ENCODE measurements around the gene HPN. TPM values are rescaled to one million over a fixed set of nuclear protein-coding genes. Genes with fewer than 3 reads are reported as not detected.

The HPN gene
- total RNA-seq, 1 experiment from 2014 or later, result 10.6 TPM

- Mint-ChIP-seq H3K36me3 (ENCODE audit: insufficient read depth in 1 of 3, low read depth in 3 of 3) (no peaks in the 10 kb centered on the region; a peak in 3 of 7 replicates), H3K27me3 (ENCODE audit: low read depth) (peaks cover 2% of the 10 kb centered on the region; the same call in 1 of the 2 replicates), H3K9me3 (no peaks in the 10 kb centered on the region), H3K27ac (peak overlapping the region; percentile 76 to 89 (median 88); a peak in 6 of 7 replicates), H3K4me1 (peaks cover 39 to 54% of the 10 kb centered on the region in 2 experiments), H3K4me3 (peak overlapping the region; percentile 56 to 82)
- no peak overlapping the region for H4K91ac ChIP-seq (ENCODE audit: insufficient read length, low read depth, low read length)
- H3K23ac ChIP-seq (ENCODE audit: insufficient read length, low read depth, low read length), result no peak overlapping the region
- no peak overlapping the region for H3K27ac ChIP-seq (ENCODE audit: insufficient read length, low read depth, low read length)
- no peak overlapping the region for H3K18ac ChIP-seq (ENCODE audit: insufficient read length, low read depth, low read length)
- H3K4me2 ChIP-seq (ENCODE audit: insufficient read depth, insufficient read length, low read length), result peak overlapping the region; percentile 16
- peaks cover 5% of the 10 kb centered on the region; the same call in 1 of the 2 replicates for H3K4me1 ChIP-seq (ENCODE audit: insufficient read depth, low read length)
- no peak for DNase-seq
- no peak overlapping the region for H4K8ac ChIP-seq (replicated peaks; ENCODE audit: insufficient read length, low read depth, low read length)
- H4K5ac ChIP-seq (ENCODE audit: insufficient read length, low read depth, low read length), result no peak overlapping the region
- peaks cover 4% of the 10 kb centered on the region for H4K20me1 ChIP-seq (ENCODE audit: control insufficient read depth, insufficient read depth, insufficient read length)
- no peak overlapping the region for H2BK15ac ChIP-seq (ENCODE audit: low read depth, low read length)
- H3T11ph ChIP-seq (ENCODE audit: low read length), result no peak overlapping the region
- H3K79me1 ChIP-seq (ENCODE audit: insufficient read depth, low read depth, low read length, poor library complexity, severe bottlenecking), result no peaks in the 10 kb centered on the region
- H2AFZ ChIP-seq (ENCODE audit: low read length), result no peak overlapping the region
- H3K27me3 ChIP-seq (ENCODE audit: insufficient read depth, low read length), result no peaks in the 10 kb centered on the region
- no peak overlapping the region for H2BK20ac ChIP-seq (ENCODE audit: low read depth, low read length, poor library complexity, severe bottlenecking)
- no peak overlapping the region for H2BK5ac ChIP-seq (ENCODE audit: insufficient read length, low read length)
- H3K14ac ChIP-seq (ENCODE audit: insufficient read depth, low read length), result no peak overlapping the region
- no peak overlapping the region for H3K56ac ChIP-seq (ENCODE audit: insufficient read length, low read depth, low read length)
- no CpG with 5 or more reads among the region's 14 CpGs for WGBS (ENCODE audit: extremely low coverage, insufficient read length, low lambda C conversion rate)
- no peaks in the 10 kb centered on the region for H3K9me3 ChIP-seq (ENCODE audit: control insufficient read depth, low read depth, low read length)
- H3K4ac ChIP-seq (ENCODE audit: low read depth, low read length), result no peak overlapping the region
- no peak overlapping the region for H3K9ac ChIP-seq (ENCODE audit: extremely low read depth, insufficient read length, low read length)
- H2AK5ac ChIP-seq (ENCODE audit: insufficient read length, low read length), result no peak overlapping the region
- no peak overlapping the region for H2BK12ac ChIP-seq (ENCODE audit: insufficient read length, low read depth, low read length)
- no peaks in the 10 kb centered on the region for H3K79me2 ChIP-seq (ENCODE audit: insufficient read depth, low read length)
- peaks cover 10% of the 10 kb centered on the region for H3K23me2 ChIP-seq (ENCODE audit: insufficient read length, low read depth, low read length, poor library complexity, severe bottlenecking)
- TF ChIP-seq, protein P1, sequence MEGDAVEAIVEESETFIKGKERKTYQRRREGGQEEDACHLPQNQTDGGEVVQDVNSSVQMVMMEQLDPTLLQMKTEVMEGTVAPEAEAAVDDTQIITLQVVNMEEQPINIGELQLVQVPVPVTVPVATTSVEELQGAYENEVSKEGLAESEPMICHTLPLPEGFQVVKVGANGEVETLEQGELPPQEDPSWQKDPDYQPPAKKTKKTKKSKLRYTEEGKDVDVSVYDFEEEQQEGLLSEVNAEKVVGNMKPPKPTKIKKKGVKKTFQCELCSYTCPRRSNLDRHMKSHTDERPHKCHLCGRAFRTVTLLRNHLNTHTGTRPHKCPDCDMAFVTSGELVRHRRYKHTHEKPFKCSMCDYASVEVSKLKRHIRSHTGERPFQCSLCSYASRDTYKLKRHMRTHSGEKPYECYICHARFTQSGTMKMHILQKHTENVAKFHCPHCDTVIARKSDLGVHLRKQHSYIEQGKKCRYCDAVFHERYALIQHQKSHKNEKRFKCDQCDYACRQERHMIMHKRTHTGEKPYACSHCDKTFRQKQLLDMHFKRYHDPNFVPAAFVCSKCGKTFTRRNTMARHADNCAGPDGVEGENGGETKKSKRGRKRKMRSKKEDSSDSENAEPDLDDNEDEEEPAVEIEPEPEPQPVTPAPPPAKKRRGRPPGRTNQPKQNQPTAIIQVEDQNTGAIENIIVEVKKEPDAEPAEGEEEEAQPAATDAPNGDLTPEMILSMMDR (conservative IDR thresholded peaks at IDR 0.05), result no peak
- H2BK120ac ChIP-seq (ENCODE audit: low read depth, low read length, poor library complexity, severe bottlenecking), result no peak overlapping the region
Observed at GRCh38 chr19:35042056-35042730, 672 bp downstream of the HPN start.

Data from H9 (cell line).